H1 (cell line): ENCODE data around the gene FRMPD1. TPM values are rescaled to one million over a fixed set of nuclear protein-coding genes. Genes with fewer than 3 reads are reported as not detected.

ENCODE experiments used
- CTCF ChIA-PET: fragments of 300-600 bp; sonication (Branson Sonifier 250); formaldehyde crosslinking; loops from one replicate; lab custom pipeline; 2021; ENCODE audit not compliant: partially characterized antibody; lab: Charles Lee
- POLR2A ChIA-PET: fragments of 300-600 bp; sonication (Branson Sonifier 250); formaldehyde crosslinking; loops from one replicate; lab custom pipeline; 2021; ENCODE audit warnings: inconsistent platforms; ENCODE audit not compliant: partially characterized antibody; lab: Charles Lee
- DNase-seq, 2 experiments: peaks; one replicate each; pipeline versions ENCODE4 v3.0.0 to v3.0.0-alpha.2; 2010 to 2022; ENCODE audit warnings: low spot score in 2 of 2, low read depth in 1 of 2, mixed read lengths in 1 of 2
- FAIRE-seq: peaks from 2 replicates; lab custom pipeline; 2011; peaks lifted over from hg19 to GRCh38; lab: Jason Lieb, UNC
- H2AFZ ChIP-seq: 2 replicates; pipeline ENCODE4 v1.8.1; 2012; ENCODE audit warnings: low read length, inconsistent platforms
- H2AK5ac ChIP-seq: 2 replicates; pipeline ENCODE4 v1.6.1; 2013; ENCODE audit warnings: low read depth, low read length
- H2BK120ac ChIP-seq: replicated peaks from 2 replicates; pipeline ENCODE3; 2013; ENCODE audit warnings: low read depth, low read length, inconsistent platforms
- H2BK12ac ChIP-seq: 2 replicates; pipeline ENCODE4 v1.6.1; 2013; ENCODE audit warnings: low read depth, low read length
- H2BK15ac ChIP-seq: 2 replicates; pipeline ENCODE4 v1.6.1; 2013; ENCODE audit warnings: low read length
- H2BK20ac ChIP-seq: 2 replicates; pipeline ENCODE4 v1.6.1; 2013; ENCODE audit warnings: low read length
- H2BK5ac ChIP-seq: 2 replicates; pipeline ENCODE4 v1.6.1; 2013; ENCODE audit warnings: low read depth, low read length
- H3K14ac ChIP-seq: 2 replicates; pipeline ENCODE4 v1.6.1; 2013; ENCODE audit warnings: inconsistent platforms; ENCODE audit not compliant: insufficient read length
- H3K18ac ChIP-seq: 2 replicates; pipeline ENCODE4 v1.6.1; 2013; ENCODE audit warnings: low read length; ENCODE audit errors: extremely low read depth
- H3K23ac ChIP-seq: 2 replicates; pipeline ENCODE4 v1.6.1; 2013; ENCODE audit warnings: inconsistent platforms; ENCODE audit not compliant: insufficient read length
- H3K23me2 ChIP-seq: 2 replicates; pipeline ENCODE4 v1.6.1; 2013; ENCODE audit warnings: low read depth, low read length
- H3K27ac ChIP-seq: 2 replicates; pipeline ENCODE4 v1.6.1; 2011; ENCODE audit warnings: low read depth, low read length, inconsistent platforms
- H3K27me3 ChIP-seq, 4 experiments: replicated peaks in 1 of 4; 1 replicate in 1 of 4; 2 replicates in 3 of 4; pipeline versions ENCODE4 v1.6.1 to v1.8.1; 2011 to 2013; ENCODE audit warnings: low read length in 3 of 4, mild to moderate bottlenecking in 3 of 4, inconsistent platforms in 2 of 4, mixed read lengths in 2 of 4, moderate library complexity in 1 of 4; ENCODE audit not compliant: control insufficient read depth in 3 of 4, insufficient read depth in 3 of 4; ENCODE audit errors: extremely low read depth in 1 of 4
- H3K36me3 ChIP-seq, 4 experiments: 2 replicates each; pipeline versions ENCODE4 v1.6.1 to v1.8.1; 2011 to 2013; ENCODE audit warnings: mild to moderate bottlenecking in 4 of 4, low read length in 3 of 4, moderate library complexity in 2 of 4, control low read depth in 1 of 4, inconsistent platforms in 1 of 4; ENCODE audit not compliant: insufficient read depth in 4 of 4, control insufficient read depth in 2 of 4
- H3K4ac ChIP-seq: replicated peaks from 2 replicates; pipeline ENCODE3; 2013; ENCODE audit warnings: low read length, low read depth, mixed read lengths, inconsistent platforms; ENCODE audit not compliant: insufficient read length
- H3K4me1 ChIP-seq, 4 experiments: replicated peaks in 1 of 4; 1 replicate in 1 of 4; 2 replicates in 3 of 4; pipeline versions ENCODE4 v1.6.1 to v1.8.1; 2011 to 2013; ENCODE audit warnings: low read length in 3 of 4, inconsistent platforms in 2 of 4, mixed read lengths in 1 of 4; ENCODE audit not compliant: insufficient read depth in 4 of 4, control insufficient read depth in 3 of 4
- H3K4me2 ChIP-seq, 2 experiments: 2 replicates each; pipeline versions ENCODE4 v1.6.1 to v1.8.1; 2011 to 2013; ENCODE audit warnings: low read depth in 2 of 2, low read length in 2 of 2, control low read depth in 1 of 2, inconsistent platforms in 1 of 2, mild to moderate bottlenecking in 1 of 2; ENCODE audit not compliant: insufficient read depth in 1 of 2
- H3K4me3 ChIP-seq, 4 experiments: fragments of 200-600, 300-600 bp in 1 of 4; sonication (generic), shearing (Covaris generic), sonication (Bioruptor Twin) in 1 of 4; 2 replicates each; pipeline versions ENCODE4 v1.5.1 to v1.8.1; 2011 to 2016; ENCODE audit warnings: low read length in 4 of 4, low read depth in 3 of 4, control low read depth in 2 of 4, inconsistent platforms in 2 of 4, mild to moderate bottlenecking in 2 of 4, mixed read lengths in 1 of 4, moderate library complexity in 1 of 4; ENCODE audit not compliant: insufficient read depth in 2 of 4; ENCODE audit errors: extremely low read depth in 1 of 4
- H3K56ac ChIP-seq: replicated peaks from 2 replicates; pipeline ENCODE3; 2013; ENCODE audit warnings: low read depth, mild to moderate bottlenecking, mixed read lengths, low read length, inconsistent platforms; ENCODE audit not compliant: insufficient read length
- H3K79me1 ChIP-seq: 2 replicates; pipeline ENCODE4 v1.6.1; 2013; ENCODE audit warnings: low read depth, low read length, control low read depth
- H3K79me2 ChIP-seq, 2 experiments: 2 replicates each; pipeline versions ENCODE4 v1.6.1 to v1.8.1; 2012 to 2013; ENCODE audit warnings: low read length in 2 of 2, mild to moderate bottlenecking in 2 of 2, inconsistent platforms in 1 of 2; ENCODE audit not compliant: insufficient read depth in 2 of 2, control insufficient read depth in 1 of 2
- H3K9ac ChIP-seq, 4 experiments: replicated peaks in 1 of 4; 1 replicate in 1 of 4; 2 replicates in 3 of 4; pipeline versions ENCODE4 v1.6.1 to v1.8.1; 2011 to 2013; ENCODE audit warnings: low read depth in 3 of 4, low read length in 3 of 4, control low read depth in 2 of 4, mild to moderate bottlenecking in 2 of 4, moderate library complexity in 2 of 4, inconsistent platforms in 1 of 4; ENCODE audit errors: extremely low read depth in 1 of 4
- H3K9me3 ChIP-seq, 2 experiments: 2 replicates each; pipeline versions ENCODE4 v1.6.1 to v1.8.1; 2012 to 2013; ENCODE audit warnings: mild to moderate bottlenecking in 2 of 2, moderate library complexity in 2 of 2, control low read depth in 1 of 2, inconsistent platforms in 1 of 2, low read depth in 1 of 2, low read length in 1 of 2, mixed read lengths in 1 of 2; ENCODE audit not compliant: insufficient read depth in 2 of 2
- H4K20me1 ChIP-seq, 2 experiments: replicated peaks in 1 of 2; 2 replicates each; pipeline versions ENCODE3 to v1.8.1; 2011 to 2013; ENCODE audit warnings: inconsistent platforms in 2 of 2, low read length in 2 of 2, mild to moderate bottlenecking in 1 of 2; ENCODE audit not compliant: insufficient read depth in 2 of 2, control insufficient read depth in 1 of 2
- H4K5ac ChIP-seq: 2 replicates; pipeline ENCODE4 v1.6.1; 2013; ENCODE audit warnings: low read length, low read depth, mixed read lengths, inconsistent platforms; ENCODE audit not compliant: insufficient read length
- H4K8ac ChIP-seq: 2 replicates; pipeline ENCODE4 v1.8.0; 2013; ENCODE audit warnings: mild to moderate bottlenecking, moderate library complexity, low read length, inconsistent platforms; ENCODE audit not compliant: insufficient read depth; ENCODE audit errors: extremely low read depth
- H4K91ac ChIP-seq: replicated peaks from 2 replicates; pipeline ENCODE3; 2013; ENCODE audit warnings: low read length, mixed read lengths, inconsistent platforms; ENCODE audit not compliant: insufficient read length
- CBX5 ChIP-seq: fragments of 300-800, 300-1000 bp; sonication (generic); IDR thresholded peaks from 2 replicates; pipeline ENCODE4 v1.7.1; 2016; ENCODE audit warnings: antibody characterized with exemption, low read length, low read depth
- SP4 ChIP-seq: IDR thresholded peaks from 2 replicates; pipeline ENCODE4 v1.6.1; 2012; ENCODE audit warnings: low read length, inconsistent platforms
- polyA plus RNA-seq, 7 experiments: library from polyadenylated mRNA; depleted of rRNA in 3 of 7; stranded (reverse) in 5 of 7; unstranded in 2 of 7; fragments of >200 nt in 5 of 7; fragments of 200-250 nt in 2 of 7; gene quantifications; 1 replicate in 5 of 7; 2 replicates in 1 of 7; 4 replicates in 1 of 7; pipeline versions ENCODE4 v1.2.1 to v1.2.3, GENCODE V29; 2011 to 2013; ENCODE audit warnings: missing spikeins in 2 of 7, mixed read lengths in 2 of 7
- total RNA-seq: library from RNA; stranded (reverse); fragmentation: NEBNext Ultra II Directional; extraction: Animal tissue kit (Norgen Biotek cat#: 25700); gene quantifications from 2 replicates; pipeline ENCODE4 v1.2.1, GENCODE V29; 2021
- TF ChIP-seq, protein P1 (sequence below), 3 experiments: IDR thresholded peaks; 1 replicate in 2 of 3; 2 replicates in 1 of 3; pipeline versions ENCODE4 v1.5.1 to v1.6.1; 2011; ENCODE audit warnings: low read length in 3 of 3, mild to moderate bottlenecking in 3 of 3, inconsistent platforms in 2 of 3, low read depth in 1 of 3, moderate library complexity in 1 of 3; ENCODE audit not compliant: insufficient read depth in 1 of 3; ENCODE audit errors: control extremely low read depth in 1 of 3

FRMPD1 gene
- total and polyA plus RNA-seq, 2 of the 8 experiments (the other 6 are each of a cell fraction or from before 2014, with no cell fraction given): 0.27 to 0.32 TPM

DNA sequence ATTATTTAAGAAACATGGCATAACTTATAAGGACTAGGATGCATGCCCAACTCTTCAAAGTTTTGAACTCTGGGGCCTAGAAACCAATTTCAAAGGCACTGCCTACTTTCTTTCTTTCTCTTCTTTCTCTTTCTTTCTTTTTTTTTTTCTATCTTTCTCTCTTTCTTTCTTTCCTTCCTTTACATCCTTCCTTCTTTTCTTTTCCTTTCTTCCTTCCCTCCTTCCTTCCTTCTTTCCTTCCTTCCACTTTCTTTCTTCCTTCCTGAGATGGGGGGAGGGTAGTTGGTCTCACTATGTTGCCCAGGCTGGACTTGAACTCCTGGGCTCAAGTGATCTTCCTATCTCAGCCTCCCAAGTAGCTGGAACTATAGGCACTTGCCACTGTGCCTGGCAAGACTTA is 42.5 kb upstream of the FRMPD1 start:
- H3K36me3 ChIP-seq: no peaks in the 10 kb centered on the region
- CTCF ChIA-PET: no interaction called here
- no peak overlapping the region for H4K5ac ChIP-seq
- TF ChIP-seq, protein P1, sequence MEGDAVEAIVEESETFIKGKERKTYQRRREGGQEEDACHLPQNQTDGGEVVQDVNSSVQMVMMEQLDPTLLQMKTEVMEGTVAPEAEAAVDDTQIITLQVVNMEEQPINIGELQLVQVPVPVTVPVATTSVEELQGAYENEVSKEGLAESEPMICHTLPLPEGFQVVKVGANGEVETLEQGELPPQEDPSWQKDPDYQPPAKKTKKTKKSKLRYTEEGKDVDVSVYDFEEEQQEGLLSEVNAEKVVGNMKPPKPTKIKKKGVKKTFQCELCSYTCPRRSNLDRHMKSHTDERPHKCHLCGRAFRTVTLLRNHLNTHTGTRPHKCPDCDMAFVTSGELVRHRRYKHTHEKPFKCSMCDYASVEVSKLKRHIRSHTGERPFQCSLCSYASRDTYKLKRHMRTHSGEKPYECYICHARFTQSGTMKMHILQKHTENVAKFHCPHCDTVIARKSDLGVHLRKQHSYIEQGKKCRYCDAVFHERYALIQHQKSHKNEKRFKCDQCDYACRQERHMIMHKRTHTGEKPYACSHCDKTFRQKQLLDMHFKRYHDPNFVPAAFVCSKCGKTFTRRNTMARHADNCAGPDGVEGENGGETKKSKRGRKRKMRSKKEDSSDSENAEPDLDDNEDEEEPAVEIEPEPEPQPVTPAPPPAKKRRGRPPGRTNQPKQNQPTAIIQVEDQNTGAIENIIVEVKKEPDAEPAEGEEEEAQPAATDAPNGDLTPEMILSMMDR (IDR thresholded peaks at IDR 0.05; ENCODE audit: control extremely low read depth in 1 of 3, insufficient read depth in 1 of 3, low read depth in 1 of 3, low read length in 3 of 3): no peak
- TF ChIP-seq CBX5 (no peak), SP4 (no peak)

More for the DNA sequence above, 42.5 kb upstream of the FRMPD1 start:
- FAIRE-seq (no peak), DNase-seq (no peak)
- POLR2A ChIA-PET: interaction anchor here (1.0 to 1.4 kb wide), 2 partner anchors 11 to 19 kb away, joined by 4 read pairs; no protein-coding TSS in a partner anchor
- Histone ChIP-seq H3K27ac (no peak overlapping the region), H3K56ac (no peak overlapping the region), H3K4me2 (no peak overlapping the region), H2BK120ac (no peak overlapping the region), H3K4me3 (no peak overlapping the region), H4K20me1 (no peaks in the 10 kb centered on the region), H3K27me3 (no peaks in the 10 kb centered on the region), H2BK5ac (no peak overlapping the region), H3K4ac (no peak overlapping the region), H3K14ac (no peak overlapping the region), H2BK20ac (no peak overlapping the region), H2AFZ (no peak overlapping the region), H3K79me1 (no peaks in the 10 kb centered on the region), H2BK12ac (no peak overlapping the region), H3K9ac (no peak overlapping the region), H4K8ac (no peak overlapping the region), H3K9me3 (no peaks in the 10 kb centered on the region), H3K18ac (no peak overlapping the region), H4K91ac (no peak overlapping the region), H3K79me2 (no peaks in the 10 kb centered on the region), H3K23me2 (no peaks in the 10 kb centered on the region), H2AK5ac (no peak overlapping the region), H3K23ac (no peak overlapping the region), H2BK15ac (no peak overlapping the region), H3K4me1 (no peaks in the 10 kb centered on the region)
